ENCODE results near the gene RFX2. TPM values are rescaled to one million over a fixed set of nuclear protein-coding genes. Genes with fewer than 3 reads are reported as not detected.

Gene RFX2
- total RNA-seq, 1 donor from 2014 or later = 4.2 TPM

DNA sequence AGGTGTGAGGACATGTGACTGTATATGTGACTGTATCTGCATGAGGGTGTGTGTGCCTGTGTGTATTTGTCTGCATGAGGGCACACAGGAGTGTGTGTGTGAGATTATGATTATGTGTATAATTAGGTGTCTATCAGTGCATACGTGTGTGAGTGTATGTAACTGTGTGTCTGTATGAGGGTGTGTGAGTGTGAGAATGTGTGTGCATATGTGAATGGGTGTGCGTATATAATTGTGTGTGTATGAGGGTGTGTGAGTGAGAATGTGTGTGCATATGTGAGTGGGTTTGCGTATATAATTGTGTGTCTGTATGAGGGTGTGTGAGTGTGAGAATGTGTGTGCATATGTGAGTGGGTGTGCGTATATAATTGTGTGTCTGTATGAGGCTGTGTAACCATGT, 22.2 kb upstream of the RFX2 start:
- H3K4me3 ChIP-seq (ENCODE audit: low read depth, low read length) = no peak overlapping the region
- TF ChIP-seq, protein P1, sequence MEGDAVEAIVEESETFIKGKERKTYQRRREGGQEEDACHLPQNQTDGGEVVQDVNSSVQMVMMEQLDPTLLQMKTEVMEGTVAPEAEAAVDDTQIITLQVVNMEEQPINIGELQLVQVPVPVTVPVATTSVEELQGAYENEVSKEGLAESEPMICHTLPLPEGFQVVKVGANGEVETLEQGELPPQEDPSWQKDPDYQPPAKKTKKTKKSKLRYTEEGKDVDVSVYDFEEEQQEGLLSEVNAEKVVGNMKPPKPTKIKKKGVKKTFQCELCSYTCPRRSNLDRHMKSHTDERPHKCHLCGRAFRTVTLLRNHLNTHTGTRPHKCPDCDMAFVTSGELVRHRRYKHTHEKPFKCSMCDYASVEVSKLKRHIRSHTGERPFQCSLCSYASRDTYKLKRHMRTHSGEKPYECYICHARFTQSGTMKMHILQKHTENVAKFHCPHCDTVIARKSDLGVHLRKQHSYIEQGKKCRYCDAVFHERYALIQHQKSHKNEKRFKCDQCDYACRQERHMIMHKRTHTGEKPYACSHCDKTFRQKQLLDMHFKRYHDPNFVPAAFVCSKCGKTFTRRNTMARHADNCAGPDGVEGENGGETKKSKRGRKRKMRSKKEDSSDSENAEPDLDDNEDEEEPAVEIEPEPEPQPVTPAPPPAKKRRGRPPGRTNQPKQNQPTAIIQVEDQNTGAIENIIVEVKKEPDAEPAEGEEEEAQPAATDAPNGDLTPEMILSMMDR (conservative IDR thresholded peaks at IDR 0.05; ENCODE audit: low read depth, low read length) = no peak
- DNase-seq (ENCODE audit: low read depth) = no peak

DNA sequence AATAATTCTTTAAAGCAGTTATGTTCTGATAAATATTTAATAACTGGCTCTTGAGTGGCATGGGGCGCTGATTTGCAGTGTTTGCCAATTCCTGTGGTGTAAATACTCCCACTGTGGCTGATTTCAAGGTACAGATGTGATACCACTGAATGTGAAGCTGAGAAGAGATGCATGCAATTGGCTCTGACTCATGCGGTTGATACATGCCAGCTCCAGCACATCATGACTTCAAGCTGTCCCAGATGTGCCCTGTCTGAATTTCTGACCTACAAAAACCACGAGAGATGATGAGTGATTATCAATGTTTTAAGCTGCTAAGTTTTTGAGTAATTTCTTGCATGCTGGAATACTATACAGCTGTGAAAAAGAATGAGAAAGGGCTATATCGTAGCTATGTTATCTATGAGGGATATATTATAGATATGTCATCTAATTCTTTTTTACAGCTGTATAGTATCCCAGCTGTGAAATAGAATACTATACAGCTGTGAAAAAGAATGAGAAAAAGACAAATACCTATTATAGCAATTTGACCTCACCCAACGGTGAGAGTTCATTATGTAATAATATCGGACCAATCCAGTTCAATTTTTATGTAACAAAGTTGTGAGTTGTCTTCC, 17.5 kb upstream of the RFX2 start:
- H3K4me3 ChIP-seq (ENCODE audit: low read depth, low read length) = no peak overlapping the region
- TF ChIP-seq, protein P1 (conservative IDR thresholded peaks at IDR 0.05; ENCODE audit: low read depth, low read length) = no peak
- no peak for DNase-seq (ENCODE audit: low read depth)

DNA sequence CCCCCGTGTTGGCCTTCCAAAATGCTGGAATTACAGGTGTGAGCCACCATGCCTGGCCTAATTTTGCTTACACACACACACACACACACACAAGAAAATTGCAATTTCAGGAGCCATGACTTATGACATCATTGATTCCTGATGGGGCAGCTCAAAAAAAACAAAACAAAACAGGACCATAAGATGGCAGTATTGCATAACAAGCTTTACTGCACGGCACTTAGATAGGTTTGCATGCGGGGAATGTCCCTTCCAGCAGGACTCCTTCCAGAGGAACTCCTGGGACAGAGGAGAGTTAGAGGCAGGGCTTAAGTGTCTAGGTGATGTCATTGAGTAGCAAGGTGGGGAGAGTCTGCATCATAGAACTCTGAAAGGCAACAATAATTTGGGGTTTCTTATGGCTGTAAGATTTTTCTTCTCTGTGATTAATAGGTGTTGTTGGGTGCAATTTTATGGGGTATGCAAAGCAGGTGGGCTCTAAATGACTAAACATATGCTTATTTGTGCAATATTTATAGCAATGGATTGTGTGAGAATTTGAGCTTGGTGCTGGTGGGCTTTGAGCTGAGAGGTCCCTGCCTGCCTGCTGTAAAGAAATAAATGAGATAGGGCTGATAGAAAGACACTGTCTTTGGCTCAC, 16.2 kb upstream of the RFX2 start:
- DNase-seq (ENCODE audit: low read depth) = no peak
- no peak overlapping the region for H3K4me3 ChIP-seq (ENCODE audit: low read depth, low read length)
- TF ChIP-seq, protein P1 (conservative IDR thresholded peaks at IDR 0.05; ENCODE audit: low read depth, low read length) = peak; percentile 63

DNA sequence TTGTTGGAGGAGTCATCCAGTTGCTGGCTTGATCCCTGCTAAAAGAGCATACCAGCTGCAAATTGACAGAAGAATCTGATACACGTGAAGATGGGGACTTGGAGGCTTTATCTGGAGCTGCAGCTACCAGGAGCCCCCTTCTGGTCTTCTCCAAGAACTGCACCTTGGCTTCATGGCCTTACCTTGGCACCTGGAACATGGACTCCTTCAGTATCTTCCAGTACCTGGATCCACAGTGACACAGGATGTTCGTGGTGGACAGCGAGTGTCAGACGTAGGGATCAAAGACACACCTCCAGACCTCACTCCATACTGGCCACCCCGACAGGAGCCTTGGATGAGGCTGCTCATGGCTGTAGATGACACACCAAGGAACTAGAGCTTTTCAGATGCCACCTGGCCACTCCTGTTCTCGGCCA, 15.3 kb upstream of the RFX2 start:
- H3K4me3 ChIP-seq (ENCODE audit: low read depth, low read length) = no peak overlapping the region
- no peak for DNase-seq (ENCODE audit: low read depth)
- TF ChIP-seq, protein P1 (conservative IDR thresholded peaks at IDR 0.05; ENCODE audit: low read depth, low read length) = peak; percentile 98

DNA sequence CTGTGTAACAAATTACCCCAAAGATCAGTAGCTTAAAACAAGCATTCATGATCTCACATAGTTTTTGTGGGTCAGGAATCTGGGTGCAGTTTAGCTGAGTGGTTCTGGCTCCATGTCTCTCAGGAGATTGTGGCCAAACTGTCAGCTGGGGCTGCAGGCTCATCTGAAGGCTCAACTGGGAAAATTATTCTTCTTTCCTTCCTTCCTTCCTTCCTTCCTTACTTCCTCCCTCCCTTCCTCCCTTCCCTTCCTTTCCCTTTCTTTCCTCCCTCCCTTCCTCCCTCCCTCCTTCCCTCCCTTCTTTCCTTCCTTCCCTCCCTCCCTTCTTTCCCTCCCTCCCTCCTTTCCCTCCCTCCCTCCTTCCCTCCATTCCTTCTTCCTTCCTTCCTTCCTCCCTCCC, 8.7 kb upstream of the RFX2 start:
- TF ChIP-seq, protein P1 (conservative IDR thresholded peaks at IDR 0.05; ENCODE audit: low read depth, low read length) = no peak
- no peak overlapping the region for H3K4me3 ChIP-seq (ENCODE audit: low read depth, low read length)
- DNase-seq (ENCODE audit: low read depth) = no peak

DNA sequence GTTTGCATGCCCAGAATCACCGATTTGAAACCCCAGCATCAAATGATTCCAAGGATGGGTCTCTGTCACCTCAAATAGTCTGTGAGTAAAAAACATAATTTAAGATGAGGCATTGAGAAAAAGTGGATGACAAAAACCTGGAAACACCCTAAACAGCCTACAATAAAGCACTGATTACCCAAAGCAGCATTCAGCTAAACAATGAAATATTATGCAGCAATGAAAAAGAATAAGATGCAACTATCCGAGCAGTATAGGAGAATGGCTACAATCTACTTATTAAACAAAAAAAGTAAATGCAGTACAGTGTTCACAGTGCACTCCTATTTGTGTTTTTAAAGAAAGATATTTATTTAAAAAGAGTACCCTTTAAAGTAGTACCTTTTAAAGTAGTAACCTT, 7.7 kb upstream of the RFX2 start:
- no peak overlapping the region for H3K4me3 ChIP-seq (ENCODE audit: low read depth, low read length)
- DNase-seq (ENCODE audit: low read depth) = no peak
- TF ChIP-seq, protein P1 (conservative IDR thresholded peaks at IDR 0.05; ENCODE audit: low read depth, low read length) = no peak

DNA sequence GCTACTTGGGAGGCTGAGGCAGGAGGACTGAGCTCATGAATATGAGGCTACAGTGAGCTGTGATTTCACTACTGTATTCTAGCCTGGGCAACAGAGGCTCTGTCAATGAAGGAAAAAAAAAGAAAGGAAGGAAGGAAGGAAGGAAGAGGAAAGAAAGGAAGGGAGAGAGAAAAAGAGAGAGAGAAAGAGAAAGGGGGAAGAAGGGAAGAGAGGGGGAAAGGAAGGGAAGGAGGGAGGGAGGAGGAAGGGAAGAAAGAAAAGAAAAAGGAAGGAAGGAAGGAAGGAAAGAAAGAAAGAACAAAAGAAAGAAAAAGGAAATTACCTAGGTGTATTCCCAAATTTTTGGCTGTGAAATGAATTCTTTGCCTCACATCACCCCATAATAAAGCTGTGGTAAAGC, 7.2 kb upstream of the RFX2 start:
- TF ChIP-seq, protein P1 (conservative IDR thresholded peaks at IDR 0.05; ENCODE audit: low read depth, low read length) = no peak
- no peak for DNase-seq (ENCODE audit: low read depth)
- H3K4me3 ChIP-seq (ENCODE audit: low read depth, low read length) = no peak overlapping the region
